SK-N-SH (cell line): Measurements from ENCODE around the gene UBR3. TPM values are rescaled to one million over a fixed set of nuclear protein-coding genes. Genes with fewer than 3 reads are reported as not detected.

Source experiments
- CTCF ChIA-PET: fragments of 300-600, 350-600 bp; formaldehyde crosslinking; extraction: SDS; loops from one replicate; lab custom pipeline; 2021; lab: Yijun Ruan, JAX
- POLR2A ChIA-PET: fragments of 350-600 bp; sonication (Branson Sonifier 250); formaldehyde crosslinking; extraction: SDS; loops from one replicate; lab custom pipeline; 2020; ENCODE audit warnings: antibody characterized with exemption, inconsistent platforms; lab: Yijun Ruan, JAX
- DNase-seq: peaks from one replicate; pipeline ENCODE4 v3.0.0; 2012
- H2AFZ ChIP-seq: fragments of 200-600 bp; sonication (generic); 2 replicates; pipeline ENCODE4 v1.8.1; 2016; ENCODE audit warnings: antibody characterized with exemption, mild to moderate bottlenecking, low read depth
- H3F3A ChIP-seq: fragments of 200-600 bp; sonication (generic); replicated peaks from 2 replicates; pipeline ENCODE3; 2016; ENCODE audit warnings: antibody characterized with exemption, mild to moderate bottlenecking; ENCODE audit not compliant: insufficient read depth
- H3K27ac ChIP-seq, 2 experiments: fragments of 200-500 bp in 1 of 2; fragments of 200-600 bp in 1 of 2; sonication (Bioruptor generic) in 1 of 2; sonication (generic), shearing (Covaris generic) in 1 of 2; 2 replicates each; pipeline versions ENCODE4 v1.5.1 to v1.6.1; 2014 to 2016; ENCODE audit warnings: low read depth in 2 of 2, inconsistent platforms in 1 of 2, low read length in 1 of 2, mild to moderate bottlenecking in 1 of 2, mixed read lengths in 1 of 2
- H3K27me3 ChIP-seq: fragments of 200-600 bp; sonication (generic), shearing (Covaris generic); 2 replicates; pipeline ENCODE4 v1.6.1; 2016; ENCODE audit warnings: mixed run types; ENCODE audit not compliant: insufficient read depth
- H3K36me3 ChIP-seq, 2 experiments: fragments of 200-500 bp in 1 of 2; fragments of 200-600 bp in 1 of 2; sonication (Bioruptor generic) in 1 of 2; sonication (generic) in 1 of 2; replicated peaks in 1 of 2; 2 replicates each; pipeline versions ENCODE3 to v1.5.1; 2014 to 2016; ENCODE audit warnings: low read length in 1 of 2, mild to moderate bottlenecking in 1 of 2; ENCODE audit not compliant: insufficient read depth in 2 of 2, control insufficient read depth in 1 of 2
- H3K4me1 ChIP-seq, 2 experiments: fragments of 200-500 bp in 1 of 2; fragments of 200-600 bp in 1 of 2; sonication (Bioruptor generic) in 1 of 2; sonication (generic), shearing (Covaris generic) in 1 of 2; 2 replicates each; pipeline versions ENCODE4 v1.5.1 to v1.6.1; 2014 to 2016; ENCODE audit warnings: low read depth in 1 of 2, low read length in 1 of 2, mixed run types in 1 of 2; ENCODE audit not compliant: insufficient read depth in 2 of 2, control insufficient read depth in 1 of 2
- H3K4me2 ChIP-seq: fragments of 200-600 bp; sonication (generic), shearing (Covaris generic); 2 replicates; pipeline ENCODE4 v1.6.1; 2017; ENCODE audit warnings: mixed run types
- H3K4me3 ChIP-seq, 2 experiments: fragments of 200-500 bp in 1 of 2; fragments of 200-600 bp in 1 of 2; sonication (Bioruptor generic) in 1 of 2; sonication (generic), shearing (Covaris generic) in 1 of 2; 2 replicates each; pipeline versions ENCODE4 v1.5.1 to v1.8.1; 2014 to 2016; ENCODE audit warnings: low read depth in 2 of 2, inconsistent platforms in 1 of 2, low read length in 1 of 2, mild to moderate bottlenecking in 1 of 2, mixed read lengths in 1 of 2, moderate library complexity in 1 of 2
- H3K79me2 ChIP-seq: fragments of 200-600 bp; sonication (generic); 2 replicates; pipeline ENCODE4 v1.8.1; 2017; ENCODE audit warnings: mild to moderate bottlenecking; ENCODE audit not compliant: insufficient read depth
- H3K9ac ChIP-seq: fragments of 200-600 bp; sonication (generic); 2 replicates; pipeline ENCODE4 v1.6.1; 2017; ENCODE audit warnings: mixed run types
- H3K9me2 ChIP-seq: fragments of 200-600 bp; sonication (generic); 2 replicates; pipeline ENCODE4 v1.6.1; 2017; ENCODE audit warnings: mixed run types
- H3K9me3 ChIP-seq: fragments of 200-600 bp; sonication (generic); 2 replicates; pipeline ENCODE4 v1.6.1; 2017; ENCODE audit warnings: mixed run types, mild to moderate bottlenecking, moderate library complexity
- H4K20me1 ChIP-seq: fragments of 200-600 bp; sonication (generic); 2 replicates; pipeline ENCODE4 v1.6.1; 2017; ENCODE audit warnings: mild to moderate bottlenecking, mixed run types; ENCODE audit not compliant: insufficient read depth
- CHD2 ChIP-seq: fragments of 150-350 bp; IDR thresholded peaks from 2 replicates; pipeline ENCODE4 v1.6.1; 2018; ENCODE audit warnings: low read length; ENCODE audit not compliant: partially characterized antibody
- EP300 ChIP-seq, 2 experiments: IDR thresholded peaks; 2 replicates each; pipeline versions ENCODE4 v1.4.0 to v1.6.1; 2012; ENCODE audit warnings: borderline replicate concordance in 1 of 2, low read depth in 1 of 2, low read length in 1 of 2
- EZH2phosphoT487 ChIP-seq: fragments of 200-600 bp; sonication (generic); IDR thresholded peaks from 2 replicates; pipeline ENCODE4 v1.6.1; 2017; ENCODE audit warnings: low read depth, mixed run types, mild to moderate bottlenecking, antibody characterized with exemption, moderate library complexity, borderline replicate concordance
- FOXJ3 ChIP-seq: sonication (generic); formaldehyde crosslinking; IDR thresholded peaks from 2 replicates; pipeline ENCODE4 v1.5.1; 2020; ENCODE audit warnings: mild to moderate bottlenecking, missing genetic modification reagents
- IRF3 ChIP-seq: fragments of 150-350 bp; IDR thresholded peaks from 2 replicates; pipeline ENCODE4 v1.6.1; 2016; ENCODE audit warnings: mild to moderate bottlenecking, low read depth, low read length
- JUND ChIP-seq: IDR thresholded peaks from 2 replicates; pipeline ENCODE4 v1.4.0; 2012
- NRF1 ChIP-seq: IDR thresholded peaks from 2 replicates; pipeline ENCODE4 v1.6.1; 2012; ENCODE audit warnings: low read depth, mild to moderate bottlenecking, low read length
- RAD21 ChIP-seq: IDR thresholded peaks from 2 replicates; pipeline ENCODE4 v1.6.1; 2012; ENCODE audit warnings: mild to moderate bottlenecking, low read length
- RFX5 ChIP-seq: IDR thresholded peaks from 2 replicates; pipeline ENCODE4 v1.6.1; 2012; ENCODE audit warnings: mild to moderate bottlenecking, improper control_type of control experiment, low read length
- SIN3A ChIP-seq: IDR thresholded peaks from 2 replicates; pipeline ENCODE4 v1.6.1; 2012; ENCODE audit warnings: low read depth, mild to moderate bottlenecking, low read length, moderate library complexity, borderline replicate concordance
- SMC3 ChIP-seq: IDR thresholded peaks from 2 replicates; pipeline ENCODE4 v1.6.1; 2012; ENCODE audit warnings: low read depth, low read length, improper control_type of control experiment
- TEAD4 ChIP-seq: IDR thresholded peaks from 2 replicates; pipeline ENCODE4 v1.4.0; 2012; ENCODE audit warnings: mild to moderate bottlenecking, borderline replicate concordance; ENCODE audit not compliant: insufficient read depth
- USF2 ChIP-seq: fragments of 150-350 bp; IDR thresholded peaks from 2 replicates; pipeline ENCODE4 v1.6.1; 2017; ENCODE audit warnings: antibody characterized with exemption, low read length, low read depth, borderline replicate concordance
- ZBTB33 ChIP-seq: IDR thresholded peaks from 2 replicates; pipeline ENCODE4 v1.4.0; 2012; ENCODE audit warnings: low read depth, borderline replicate concordance
- WGBS: methylation state at CpG from one replicate; pipeline ENCODE4 v1.1.6; 2017; ENCODE audit warnings: low lambda C conversion rate; 5-methylcytosine and 5-hydroxymethylcytosine counted together
- polyA plus RNA-seq, 3 experiments: library from polyadenylated mRNA; depleted of rRNA; stranded (reverse); fragments of >200 nt; gene quantifications; 2 replicates each; pipeline ENCODE4 v1.2.3, GENCODE V29; 2012
- TF ChIP-seq, protein P1 (sequence below): fragments of 200-600 bp; sonication (generic); IDR thresholded peaks from 2 replicates; pipeline ENCODE4 v1.6.1; 2017; ENCODE audit warnings: antibody characterized with exemption, mild to moderate bottlenecking, moderate library complexity

The UBR3 gene
- polyA plus RNA-seq, 1 of the 3 experiments (the other 2 are of a cell fraction) = 5.2 TPM

- Histone ChIP-seq H2AFZ (no peak overlapping the region), H3K27ac (no peak overlapping the region), H3K9me2 (no peaks in the 10 kb centered on the region), H3K4me1 (no peaks in the 10 kb centered on the region; a peak in 1 of 4 replicates), H3K79me2 (peaks cover 26% of the 10 kb centered on the region), H3K36me3 (peaks cover 6% of the 10 kb centered on the region in 2 experiments), H3K4me2 (no peak overlapping the region), H3K9me3 (no peaks in the 10 kb centered on the region), H3K27me3 (no peaks in the 10 kb centered on the region), H3F3A (no peaks in the 10 kb centered on the region), H3K4me3 (no peak overlapping the region), H3K9ac (no peak overlapping the region), H4K20me1 (no peaks in the 10 kb centered on the region)
- TF ChIP-seq NRF1 (no peak), EP300 (IDR thresholded peaks at IDR 0.05; ENCODE audit: borderline replicate concordance in 1 of 2, low read depth in 1 of 2, low read length in 1 of 2) (no peak), SIN3A (no peak), JUND (no peak), TEAD4 (no peak), IRF3 (no peak), CHD2 (no peak), EZH2phosphoT487 (no peak), FOXJ3 (CRISPR knock-in tag) (no peak), SMC3 (no peak), RAD21 (no peak), RFX5 (no peak), USF2 (no peak), ZBTB33 (no peak)
- TF ChIP-seq, protein P1, sequence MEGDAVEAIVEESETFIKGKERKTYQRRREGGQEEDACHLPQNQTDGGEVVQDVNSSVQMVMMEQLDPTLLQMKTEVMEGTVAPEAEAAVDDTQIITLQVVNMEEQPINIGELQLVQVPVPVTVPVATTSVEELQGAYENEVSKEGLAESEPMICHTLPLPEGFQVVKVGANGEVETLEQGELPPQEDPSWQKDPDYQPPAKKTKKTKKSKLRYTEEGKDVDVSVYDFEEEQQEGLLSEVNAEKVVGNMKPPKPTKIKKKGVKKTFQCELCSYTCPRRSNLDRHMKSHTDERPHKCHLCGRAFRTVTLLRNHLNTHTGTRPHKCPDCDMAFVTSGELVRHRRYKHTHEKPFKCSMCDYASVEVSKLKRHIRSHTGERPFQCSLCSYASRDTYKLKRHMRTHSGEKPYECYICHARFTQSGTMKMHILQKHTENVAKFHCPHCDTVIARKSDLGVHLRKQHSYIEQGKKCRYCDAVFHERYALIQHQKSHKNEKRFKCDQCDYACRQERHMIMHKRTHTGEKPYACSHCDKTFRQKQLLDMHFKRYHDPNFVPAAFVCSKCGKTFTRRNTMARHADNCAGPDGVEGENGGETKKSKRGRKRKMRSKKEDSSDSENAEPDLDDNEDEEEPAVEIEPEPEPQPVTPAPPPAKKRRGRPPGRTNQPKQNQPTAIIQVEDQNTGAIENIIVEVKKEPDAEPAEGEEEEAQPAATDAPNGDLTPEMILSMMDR = no peak
- ChIA-PET POLR2A (no interaction called here), CTCF (no interaction called here)
- no peak for DNase-seq
- 82% methylated on average over 6 of the region's 6 CpGs for WGBS
Measured at GRCh38 chr2:169796441-169796840, 30.8 kb upstream of the UBR3 start.
